MV-4-11 (cell line): ENCODE results near the gene CEP162.
A peak's percentile ranks its signal among the peaks of the same experiment; 100 is the strongest.
"Not testable (repeated sequence)": the region's sequence is repeated elsewhere in the genome, so short reads cannot be mapped to it uniquely, and the experiment has no call there.

Source experiments
- DNase-seq: peaks from one replicate; lab custom pipeline; 2025; lab: John Stamatoyannopoulos, UW

Gene CEP162

GRCh38 chr6:84084705-84085104 is 142.7 kb downstream of the CEP162 start:
- not testable (repeated sequence) for DNase-seq

- DNase-seq = no peak
Observed at GRCh38 chr6:84082689-84083265, 144.7 kb downstream of the CEP162 start.

GRCh38 chr6:84081222-84081621 is 146.2 kb downstream of the CEP162 start:
- DNase-seq = no peak

- DNase-seq = no peak
Observed at GRCh38 chr6:84078335-84078734, 149.1 kb downstream of the CEP162 start.

GRCh38 chr6:84077645-84078044 is 149.8 kb downstream of the CEP162 start:
- DNase-seq = no peak

GRCh38 chr6:84074988-84075781 is 152.3 kb downstream of the CEP162 start:
- DNase-seq = peak; percentile 32
